HEK293T (cell line): Measurements from ENCODE around the gene GABRB1.

Source experiments
- ARNT ChIP-seq: fragments of 450-650 bp; IDR thresholded peaks from 2 replicates; pipeline ENCODE4 v1.6.1; 2017; ENCODE audit warnings: mild to moderate bottlenecking
- FOXM1 ChIP-seq: fragments of 450-650 bp; IDR thresholded peaks from 2 replicates; pipeline ENCODE4 v1.6.1; 2017; ENCODE audit warnings: mild to moderate bottlenecking, borderline replicate concordance
- LEF1 ChIP-seq: fragments of 450-650 bp; IDR thresholded peaks from 2 replicates; pipeline ENCODE4 v1.6.1; 2017; ENCODE audit warnings: mild to moderate bottlenecking, borderline replicate concordance
- NFRKB ChIP-seq: fragments of 450-650 bp; IDR thresholded peaks from 2 replicates; pipeline ENCODE4 v1.6.1; 2016; ENCODE audit warnings: mild to moderate bottlenecking, moderate library complexity
- SUZ12 ChIP-seq: fragments of 450-650 bp; IDR thresholded peaks from 2 replicates; pipeline ENCODE4 v1.6.1; 2016; ENCODE audit warnings: mild to moderate bottlenecking

DNA sequence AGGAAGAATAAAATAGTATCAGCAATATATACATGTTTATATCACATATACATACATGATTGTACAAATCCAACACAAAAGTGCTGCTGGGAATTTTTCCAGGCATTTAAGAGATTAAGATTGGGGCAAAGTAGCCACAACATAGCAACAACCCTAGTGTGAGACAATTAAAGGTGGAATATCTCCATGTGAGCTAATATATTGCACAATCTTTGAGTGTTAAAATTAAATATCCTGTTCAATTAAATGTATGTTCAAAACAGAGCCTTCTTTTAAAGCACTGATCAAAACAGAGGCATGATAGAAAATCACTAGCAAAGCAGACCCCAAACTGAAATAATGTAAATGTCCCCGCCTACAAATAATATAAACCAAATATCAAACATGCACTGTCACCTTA is 97.6 kb downstream of the GABRB1 start:
- TF ChIP-seq ARNT (no peak), FOXM1 (no peak), LEF1 (no peak), SUZ12 (no peak), NFRKB (no peak)
